Ishikawa (cell line): Measurements from ENCODE around the gene LMF1.

Source experiments
- CREB1 ChIP-seq: IDR thresholded peaks from 2 replicates; pipeline ENCODE4 v1.6.1; 2012; ENCODE audit warnings: low read depth
- EGR1 ChIP-seq: IDR thresholded peaks from 2 replicates; pipeline ENCODE4 v1.6.1; 2012
- REST ChIP-seq: IDR thresholded peaks from 2 replicates; pipeline ENCODE4 v1.6.1; 2012; ENCODE audit warnings: low read depth, mild to moderate bottlenecking
- TCF12 ChIP-seq: IDR thresholded peaks from 2 replicates; pipeline ENCODE4 v1.6.1; 2012; ENCODE audit warnings: low read depth
- YY1 ChIP-seq: IDR thresholded peaks from 2 replicates; pipeline ENCODE4 v1.6.1; 2012; ENCODE audit warnings: low read depth
- TF ChIP-seq, protein P1 (sequence below): IDR thresholded peaks from 2 replicates; pipeline ENCODE4 v1.6.1; 2012

DNA sequence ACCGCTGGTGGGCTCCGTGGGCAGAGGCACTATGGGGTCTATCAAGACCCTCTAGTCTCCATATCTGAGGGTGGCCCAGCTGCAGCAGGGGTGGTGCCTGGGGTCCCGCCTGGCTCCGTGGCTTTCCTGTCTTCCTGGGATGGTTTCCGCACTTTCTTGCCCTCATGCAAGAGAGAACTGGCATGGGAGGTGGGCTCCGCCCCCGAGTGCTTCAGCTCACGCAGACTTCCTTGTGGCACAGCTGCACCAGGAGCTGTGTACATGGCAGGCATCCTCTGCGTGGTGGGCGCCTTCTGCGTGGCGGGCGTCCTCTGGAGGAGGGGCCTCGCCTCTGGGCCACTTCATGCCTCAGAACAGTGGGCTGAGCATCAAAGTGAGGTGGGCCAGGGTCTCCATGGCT is 73.1 kb downstream of the LMF1 start:
- TF ChIP-seq REST (no peak), CREB1 (no peak), YY1 (no peak), EGR1 (no peak), TCF12 (no peak)
- TF ChIP-seq, protein P1, sequence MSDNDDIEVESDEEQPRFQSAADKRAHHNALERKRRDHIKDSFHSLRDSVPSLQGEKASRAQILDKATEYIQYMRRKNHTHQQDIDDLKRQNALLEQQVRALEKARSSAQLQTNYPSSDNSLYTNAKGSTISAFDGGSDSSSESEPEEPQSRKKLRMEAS: no peak
